Cardiac muscle cell (in vitro differentiated cells and primary cell): ENCODE data around the gene POU3F3. TPM values are rescaled to one million over a fixed set of nuclear protein-coding genes. Genes with fewer than 3 reads are reported as not detected.
A peak's percentile ranks its signal among the peaks of the same experiment; 100 is the strongest.

Source experiments
- DNase-seq, 2 donors: peaks; one replicate each; pipeline versions ENCODE4 v3.0.0 to v3.0.0-alpha.2; 2010 to 2017; ENCODE audit warnings: low read depth in 1 of 2, low spot score in 1 of 2
- H3K27ac ChIP-seq: fragments of 200-600 bp; sonication (generic); 2 replicates; pipeline ENCODE4 v1.5.1; 2016
- H3K27me3 ChIP-seq: fragments of 200-600 bp; sonication (generic); 2 replicates; pipeline ENCODE4 v1.6.0; 2016; ENCODE audit warnings: control low read depth
- H3K36me3 ChIP-seq: fragments of 200-600 bp; sonication (generic); 2 replicates; pipeline ENCODE4 v1.5.1; 2016; ENCODE audit warnings: control low read depth
- H3K4me1 ChIP-seq: fragments of 200-600 bp; sonication (generic); 2 replicates; pipeline ENCODE4 v1.8.1; 2017; ENCODE audit warnings: low read depth, mild to moderate bottlenecking, mixed run types
- H3K4me3 ChIP-seq: fragments of 200-600 bp; sonication (generic); 2 replicates; pipeline ENCODE4 v1.5.1; 2016; ENCODE audit warnings: mild to moderate bottlenecking
- H3K9me3 ChIP-seq: fragments of 200-600 bp; sonication (generic); 2 replicates; pipeline ENCODE4 v1.5.1; 2017; ENCODE audit warnings: low read depth, mild to moderate bottlenecking, control low read depth
- polyA plus RNA-seq: library from polyadenylated mRNA; unstranded; fragments of >200 nt; fragmentation: Nextera tagmentation; extraction: Ambion mirVana; gene quantifications from 2 replicates; pipeline ENCODE4 v1.2.1, GENCODE V29; 2016
- total RNA-seq: library from RNA; depleted of rRNA; stranded (reverse); fragments of >200 nt; gene quantifications from 2 replicates; pipeline ENCODE4 v1.2.3, GENCODE V29; 2016
- TF ChIP-seq, protein P1 (sequence below): IDR thresholded peaks from 2 replicates; pipeline ENCODE4 v1.5.1; 2012; ENCODE audit warnings: low read depth, mild to moderate bottlenecking, low read length

Gene POU3F3
- total RNA-seq (not detected in 2 replicates), polyA plus RNA-seq (not detected in 2 replicates)

DNA sequence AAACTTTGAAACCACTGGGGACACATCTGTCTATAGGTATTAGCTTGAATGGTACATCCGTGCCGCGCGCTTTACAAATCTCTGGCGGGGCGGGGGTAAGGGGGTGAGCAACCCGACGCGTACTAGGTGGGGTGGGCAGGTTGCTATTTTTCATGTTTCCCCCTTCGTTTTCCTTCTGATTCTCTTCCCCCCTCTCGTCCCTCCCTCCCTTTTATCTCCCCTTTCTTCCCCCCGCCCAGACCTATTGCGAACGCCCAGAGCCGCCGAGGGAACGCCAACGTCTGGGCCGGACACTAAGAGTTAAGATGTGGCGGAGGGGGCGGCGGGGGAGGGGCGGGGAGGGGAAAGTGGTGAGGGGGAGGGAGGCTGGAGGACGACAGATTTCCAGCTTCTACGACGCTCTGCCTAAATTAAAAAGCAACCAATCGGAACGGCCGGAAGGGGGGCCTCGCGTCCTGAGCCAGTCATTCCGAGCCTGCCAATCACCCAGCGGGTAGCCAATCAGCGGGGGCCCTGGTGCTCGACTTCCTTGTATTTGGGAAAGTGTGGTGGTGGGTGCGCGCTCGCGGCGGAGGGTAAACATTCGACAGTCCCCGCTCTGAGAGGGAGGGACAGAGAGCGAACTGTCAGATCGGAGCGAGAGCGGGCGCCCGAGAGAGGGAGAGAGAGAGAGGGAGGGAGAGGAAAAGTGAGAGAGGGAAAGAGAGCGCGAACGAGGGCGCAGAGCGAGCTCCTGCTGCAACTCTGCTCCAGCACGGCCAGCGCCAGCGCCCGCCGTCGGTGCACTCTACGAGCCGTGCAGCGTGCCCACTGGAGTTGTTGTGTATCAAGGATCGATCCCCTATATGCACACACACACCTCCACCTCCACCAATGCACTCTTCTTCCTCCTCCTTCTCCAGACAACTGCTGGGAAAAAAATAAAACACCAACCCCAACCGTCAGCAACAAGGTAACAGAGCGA, at the start of gene POU3F3:
POU3F3 (plus strand) TSS at position 582 of the 964 bp plus-strand sequence. CDS start 1,396 bp downstream, outside the sequence.
- H3K4me1 ChIP-seq, result no peaks in the 10 kb centered on the region
- no peak within 1 kb of the TSS for H3K27ac ChIP-seq
- H3K36me3 ChIP-seq, result no peaks in the 10 kb centered on the region
- peaks cover 96% of the 10 kb centered on the region for H3K27me3 ChIP-seq
- H3K4me3 ChIP-seq, result peak within 1 kb of the TSS; percentile 17
- H3K9me3 ChIP-seq, result no peaks in the 10 kb centered on the region
- DNase-seq, result peak; percentile 23 to 87
- TF ChIP-seq, protein P1, sequence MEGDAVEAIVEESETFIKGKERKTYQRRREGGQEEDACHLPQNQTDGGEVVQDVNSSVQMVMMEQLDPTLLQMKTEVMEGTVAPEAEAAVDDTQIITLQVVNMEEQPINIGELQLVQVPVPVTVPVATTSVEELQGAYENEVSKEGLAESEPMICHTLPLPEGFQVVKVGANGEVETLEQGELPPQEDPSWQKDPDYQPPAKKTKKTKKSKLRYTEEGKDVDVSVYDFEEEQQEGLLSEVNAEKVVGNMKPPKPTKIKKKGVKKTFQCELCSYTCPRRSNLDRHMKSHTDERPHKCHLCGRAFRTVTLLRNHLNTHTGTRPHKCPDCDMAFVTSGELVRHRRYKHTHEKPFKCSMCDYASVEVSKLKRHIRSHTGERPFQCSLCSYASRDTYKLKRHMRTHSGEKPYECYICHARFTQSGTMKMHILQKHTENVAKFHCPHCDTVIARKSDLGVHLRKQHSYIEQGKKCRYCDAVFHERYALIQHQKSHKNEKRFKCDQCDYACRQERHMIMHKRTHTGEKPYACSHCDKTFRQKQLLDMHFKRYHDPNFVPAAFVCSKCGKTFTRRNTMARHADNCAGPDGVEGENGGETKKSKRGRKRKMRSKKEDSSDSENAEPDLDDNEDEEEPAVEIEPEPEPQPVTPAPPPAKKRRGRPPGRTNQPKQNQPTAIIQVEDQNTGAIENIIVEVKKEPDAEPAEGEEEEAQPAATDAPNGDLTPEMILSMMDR, result no peak

DNA sequence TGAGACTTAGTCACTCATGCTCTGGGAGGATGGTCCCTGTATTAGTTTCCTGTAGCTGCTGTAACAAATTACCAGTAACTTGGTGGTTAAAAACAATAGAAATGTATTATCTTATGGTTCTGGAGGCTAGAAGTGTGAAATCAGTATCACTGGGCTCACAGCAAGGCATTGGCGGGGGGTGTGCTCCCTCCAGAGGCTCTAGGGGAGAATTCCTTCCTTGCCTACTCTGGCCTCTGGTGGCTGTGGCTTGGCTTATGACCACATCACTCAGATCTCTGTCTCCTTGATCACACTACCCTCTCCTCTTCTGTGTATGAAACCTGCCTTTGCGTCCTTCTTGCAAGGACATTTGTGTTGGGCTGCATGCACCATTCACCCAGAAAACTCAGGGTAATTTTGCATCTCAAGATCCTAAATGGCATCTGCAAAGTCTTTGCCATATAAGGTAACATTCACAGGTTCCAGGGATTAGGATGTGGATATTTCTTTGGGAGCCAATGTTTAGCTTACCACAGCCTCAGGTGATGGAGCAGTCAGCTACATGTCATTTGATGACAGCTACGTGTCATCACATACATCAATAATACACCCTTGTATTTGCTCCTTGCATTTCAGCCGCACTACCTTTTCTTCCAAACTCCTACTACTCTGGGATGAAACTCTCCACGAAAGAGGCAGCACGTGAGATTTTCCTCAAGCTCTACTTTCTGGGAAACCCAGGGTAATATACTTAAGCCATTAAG, 49.6 kb upstream of the POU3F3 start:
- Histone ChIP-seq H3K27me3 (no peaks in the 10 kb centered on the region), H3K4me3 (no peak overlapping the region), H3K9me3 (no peaks in the 10 kb centered on the region), H3K27ac (no peak overlapping the region), H3K4me1 (no peaks in the 10 kb centered on the region), H3K36me3 (no peaks in the 10 kb centered on the region)
- no peak for DNase-seq
- TF ChIP-seq, protein P1, result no peak

DNA sequence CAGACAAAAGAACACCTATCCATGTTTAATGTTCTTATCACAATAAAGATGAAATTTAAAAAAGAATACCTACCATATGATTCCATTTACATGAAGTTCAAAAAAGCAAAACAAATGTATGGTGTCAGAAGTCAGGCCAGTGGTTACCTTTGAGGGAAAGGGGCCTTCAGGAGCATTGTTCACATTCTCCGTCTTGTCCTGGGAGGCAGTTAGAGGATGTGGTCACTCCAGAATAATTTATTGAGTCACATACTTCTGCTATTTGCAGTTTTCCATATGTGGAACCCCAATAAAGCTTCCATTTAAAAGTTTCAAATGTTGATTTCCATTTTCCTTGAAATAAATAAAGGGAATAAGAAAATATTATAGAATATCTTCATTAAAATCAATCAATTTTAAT, 41.6 kb upstream of the POU3F3 start:
- Histone ChIP-seq H3K27ac (no peak overlapping the region), H3K9me3 (no peaks in the 10 kb centered on the region), H3K4me3 (no peak overlapping the region), H3K4me1 (no peaks in the 10 kb centered on the region), H3K36me3 (no peaks in the 10 kb centered on the region), H3K27me3 (no peaks in the 10 kb centered on the region)
- TF ChIP-seq, protein P1, result no peak
- DNase-seq, result no peak

- H3K4me1 ChIP-seq, result no peaks in the 10 kb centered on the region
- no peaks in the 10 kb centered on the region for H3K36me3 ChIP-seq
- no peaks in the 10 kb centered on the region for H3K27me3 ChIP-seq
- DNase-seq, result no peak
- no peak overlapping the region for H3K27ac ChIP-seq
- no peaks in the 10 kb centered on the region for H3K9me3 ChIP-seq
- no peak overlapping the region for H3K4me3 ChIP-seq
- TF ChIP-seq, protein P1, result no peak
Observed at GRCh38 chr2:104816143-104816542, 37.8 kb upstream of the POU3F3 start.

DNA sequence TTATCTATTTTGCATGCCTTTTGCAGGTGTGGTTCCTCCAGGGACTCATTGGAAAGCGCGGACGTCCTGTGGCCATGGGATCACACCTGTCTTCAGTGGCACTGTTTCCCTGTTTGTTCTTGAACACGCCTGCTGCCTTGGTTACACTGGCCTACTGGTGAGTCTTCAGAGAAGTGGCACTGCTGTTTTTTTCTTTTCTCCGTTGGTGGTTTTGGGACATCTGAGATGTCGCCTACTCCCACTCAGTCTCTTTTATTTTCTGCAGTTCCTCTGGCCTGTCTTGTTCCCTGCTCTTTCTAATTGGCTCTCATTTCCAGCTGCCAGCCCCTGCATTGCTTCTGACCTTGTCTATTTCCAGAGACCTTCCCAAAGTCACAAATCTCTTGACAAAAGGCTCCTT, 35.7 kb upstream of the POU3F3 start:
- no peaks in the 10 kb centered on the region for H3K27me3 ChIP-seq
- H3K27ac ChIP-seq, result no peak overlapping the region
- H3K4me3 ChIP-seq, result no peak overlapping the region
- TF ChIP-seq, protein P1, result no peak
- H3K36me3 ChIP-seq, result no peaks in the 10 kb centered on the region
- DNase-seq, result no peak
- no peaks in the 10 kb centered on the region for H3K9me3 ChIP-seq
- H3K4me1 ChIP-seq, result no peaks in the 10 kb centered on the region
